ENCODE measurements around the gene RAB4A.

DNA sequence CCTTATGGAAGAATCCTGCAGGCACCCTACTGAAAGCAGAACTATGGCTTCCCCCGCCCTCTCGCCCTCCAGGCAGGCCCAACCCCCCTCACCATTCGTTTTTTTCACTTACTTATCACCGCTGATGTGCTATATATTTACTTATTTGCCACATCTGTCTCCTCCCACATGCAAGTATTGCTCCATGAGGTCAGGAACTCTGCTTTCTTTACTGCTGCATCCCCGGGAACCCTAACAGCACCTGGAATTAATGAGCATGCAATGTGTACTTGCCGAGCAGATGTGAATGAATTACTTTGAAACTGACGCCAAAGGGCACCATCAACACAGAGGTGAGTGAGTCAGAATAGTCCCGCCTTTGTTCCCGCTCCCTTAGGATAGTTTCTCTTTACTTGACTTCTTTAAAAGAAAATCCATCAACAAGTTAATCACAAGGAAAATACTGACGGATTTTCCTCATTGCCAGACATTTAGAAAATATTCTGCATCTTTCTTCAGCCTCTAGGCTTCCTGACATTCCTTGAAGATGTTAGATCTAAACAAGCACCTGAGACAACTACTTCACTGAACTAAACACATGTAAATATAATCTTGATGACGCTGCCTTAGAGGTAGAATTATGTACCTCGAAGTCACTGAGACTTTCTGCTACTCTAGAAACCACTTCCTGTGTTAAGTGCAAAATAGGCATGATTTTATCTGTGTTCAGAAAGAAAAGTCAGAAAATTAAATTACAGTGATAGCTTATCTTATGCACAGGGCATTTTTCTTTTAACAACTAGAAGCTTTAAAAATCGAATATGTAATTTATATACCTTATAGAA, 17.5 kb upstream of the RAB4A start:
- TF ChIP-seq POLR2A (IDR thresholded peaks at IDR 0.05): no peak
- no peak for TF ChIP-seq CTCF (IDR thresholded peaks at IDR 0.05)
